ELF-1 (cell line): ENCODE results near the gene NRG2.
A peak's percentile ranks its signal among the peaks of the same experiment; 100 is the strongest.

Experiments
- DNase-seq: peaks from one replicate; pipeline ENCODE4 v3.0.0-alpha.2; 2016; ENCODE audit warnings: low read depth, low spot score

NRG2 gene

GRCh38 chr5:139968547-139969261 is 74.4 kb downstream of the NRG2 start:
- DNase-seq = peak; percentile 95

DNA sequence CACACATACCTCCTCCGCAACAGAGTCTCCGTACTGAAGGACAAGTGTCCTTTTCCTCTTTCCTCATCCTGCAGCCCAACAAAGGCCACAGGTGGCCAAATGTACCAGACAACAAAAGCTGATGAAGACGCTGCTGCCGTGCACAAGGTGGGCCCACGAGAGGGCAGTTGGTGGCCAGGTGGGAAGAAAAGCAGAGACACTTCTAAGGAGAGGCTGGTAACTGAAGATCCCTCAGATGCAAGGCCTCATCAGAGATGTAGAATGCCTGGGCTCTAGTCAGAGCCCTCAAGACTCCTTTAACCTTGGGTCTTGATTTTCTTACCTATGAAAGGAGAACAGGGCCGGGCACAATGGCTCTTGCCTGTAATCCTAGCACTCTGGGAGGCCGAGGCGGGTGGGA is 75.7 kb downstream of the NRG2 start:
- DNase-seq = no peak

- no peak for DNase-seq
Observed at GRCh38 chr5:139966856-139967255, 76.2 kb downstream of the NRG2 start.

GRCh38 chr5:139964994-139965565 is 78.0 kb downstream of the NRG2 start:
- peak; percentile 30 for DNase-seq

GRCh38 chr5:139964266-139964993 is 78.7 kb downstream of the NRG2 start:
- DNase-seq = no peak

GRCh38 chr5:139962445-139962844 is 80.7 kb downstream of the NRG2 start:
- no peak for DNase-seq

DNA sequence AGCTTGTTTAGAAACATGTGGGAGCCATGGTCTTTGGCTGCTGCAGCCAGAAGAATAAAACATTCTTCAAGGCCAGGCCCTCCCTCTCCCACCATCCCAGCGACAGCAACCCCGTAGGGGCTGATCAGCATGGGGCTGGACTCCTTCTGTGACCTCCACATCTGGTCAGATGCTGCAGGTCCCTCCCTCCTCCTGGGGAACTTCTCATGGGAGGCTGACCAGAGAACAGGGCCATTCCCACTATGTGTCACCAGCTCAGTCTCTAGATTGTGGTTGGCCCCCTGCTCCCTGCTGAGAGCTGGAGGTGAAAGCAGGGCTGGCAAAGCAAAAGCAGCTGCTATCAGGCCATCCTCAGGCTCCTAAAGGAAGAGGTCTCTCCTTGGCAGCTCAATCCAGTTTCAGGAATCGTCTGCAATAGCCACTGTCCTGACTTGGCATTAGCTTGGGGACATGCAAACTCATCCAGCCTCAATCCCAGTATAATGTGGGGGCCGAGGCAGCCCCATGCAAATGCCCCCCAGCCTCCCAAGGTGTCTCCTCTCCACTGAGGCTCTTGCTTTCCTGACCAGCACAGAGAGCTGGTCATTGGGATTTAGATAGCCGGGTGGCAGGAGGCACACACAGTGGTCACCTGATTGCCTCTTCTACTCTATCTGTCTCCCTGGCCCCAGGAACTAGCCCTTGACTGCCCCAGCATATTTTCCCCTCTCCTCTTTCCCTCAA is 81.5 kb downstream of the NRG2 start:
- DNase-seq = no peak

DNA sequence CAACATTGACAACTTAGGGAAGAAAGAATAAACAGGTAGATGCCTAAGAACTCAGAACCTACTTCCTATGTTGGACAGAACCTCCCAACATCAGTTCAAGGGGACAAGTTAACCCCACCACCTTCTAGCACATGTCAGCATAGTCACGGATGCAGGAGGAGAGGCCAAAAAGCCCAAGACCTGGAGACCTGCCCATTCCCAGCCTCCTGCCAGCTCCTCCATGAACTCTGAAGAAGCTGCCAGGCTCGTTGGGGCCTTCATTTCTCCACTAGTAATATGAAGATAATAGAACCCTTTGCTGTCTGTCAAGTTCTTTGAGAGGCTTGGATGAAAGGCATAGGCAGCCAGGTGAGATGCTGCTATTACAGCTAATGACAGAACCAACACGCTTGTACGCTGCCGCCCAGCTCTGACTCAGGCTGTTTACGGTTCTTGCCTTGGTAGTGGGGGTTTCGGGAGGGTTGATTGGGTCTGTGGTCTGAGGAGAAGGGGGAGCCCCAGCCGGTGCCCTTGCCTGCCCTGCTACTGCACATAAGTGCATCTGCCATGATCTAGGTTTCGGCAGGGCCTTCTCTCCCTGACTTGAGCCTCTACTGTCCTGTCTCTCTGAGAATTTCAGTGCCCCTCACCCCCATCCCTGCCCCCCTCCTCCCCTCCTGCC is 82.2 kb downstream of the NRG2 start:
- no peak for DNase-seq

- DNase-seq = no peak
Observed at GRCh38 chr5:139958432-139959148, 84.5 kb downstream of the NRG2 start.

DNA sequence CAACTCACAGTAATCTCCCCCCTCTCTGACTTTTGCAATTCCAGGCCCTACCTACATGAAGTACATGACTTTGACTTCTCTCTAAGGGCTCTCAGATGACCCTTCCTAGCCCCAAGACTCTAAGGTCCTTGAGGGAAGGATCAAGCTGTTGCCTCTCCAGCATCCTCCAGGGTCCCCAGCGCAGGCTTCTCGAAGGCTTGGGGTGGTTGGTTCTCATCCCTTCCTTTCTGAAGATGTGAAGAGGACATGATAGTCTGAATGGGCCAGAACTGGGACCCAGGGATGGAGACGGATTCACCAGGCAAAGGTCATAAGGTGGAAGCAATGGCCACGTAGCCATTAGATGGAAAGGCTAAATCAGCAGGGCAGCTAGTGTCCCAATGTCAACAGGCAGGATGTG is 86.8 kb downstream of the NRG2 start:
- no peak for DNase-seq

- DNase-seq = peak; percentile 68
Observed at GRCh38 chr5:139955616-139956273, 87.4 kb downstream of the NRG2 start.

DNA sequence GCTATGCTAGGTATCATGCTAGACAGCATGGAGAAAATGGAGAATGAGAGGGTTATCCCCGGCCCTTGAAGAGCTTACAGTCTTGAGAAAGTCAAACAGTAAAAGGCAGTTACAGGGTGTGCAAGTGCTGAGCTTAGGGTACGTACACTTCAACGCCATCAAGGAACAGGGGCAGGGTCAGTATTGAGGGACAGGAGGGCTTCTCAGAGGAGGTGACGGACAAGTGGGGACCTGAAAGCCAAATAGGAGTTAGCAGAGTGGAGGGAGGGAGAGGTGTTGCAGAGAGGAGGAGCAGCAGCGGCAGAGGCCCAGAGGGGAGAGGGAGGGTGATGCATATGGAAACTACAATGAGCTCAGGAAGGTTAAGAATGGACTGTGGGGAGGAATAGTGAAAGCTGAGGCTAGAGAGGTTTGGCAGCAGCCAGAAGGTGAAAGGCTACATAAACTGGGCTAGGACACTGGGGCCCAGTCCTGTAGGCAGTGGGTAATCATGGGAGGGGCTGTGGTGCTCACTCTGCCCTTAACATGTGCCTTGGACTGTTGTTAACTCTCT is 88.0 kb downstream of the NRG2 start:
- DNase-seq = peak; percentile 47

DNA sequence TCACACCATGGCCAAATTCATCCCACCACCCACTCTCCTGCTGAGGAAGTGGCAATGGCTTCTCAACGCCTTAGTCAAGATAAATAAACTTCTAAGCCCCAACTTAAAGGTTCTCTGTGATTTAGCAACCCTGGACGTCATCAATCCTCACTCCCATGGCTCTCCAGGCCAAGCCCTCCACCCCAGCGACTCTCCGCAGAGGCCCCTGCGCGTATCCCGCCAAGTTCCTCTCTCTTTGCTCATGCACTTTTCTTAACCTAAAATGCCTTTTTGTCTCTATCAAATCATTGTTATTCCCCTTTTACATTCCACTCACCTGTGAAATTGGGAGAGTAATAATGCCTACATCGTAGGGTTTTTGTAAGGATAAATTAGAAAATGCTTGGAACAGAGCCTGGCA is 88.6 kb downstream of the NRG2 start:
- DNase-seq = no peak

GRCh38 chr5:139954022-139954421 is 89.1 kb downstream of the NRG2 start:
- no peak for DNase-seq

DNA sequence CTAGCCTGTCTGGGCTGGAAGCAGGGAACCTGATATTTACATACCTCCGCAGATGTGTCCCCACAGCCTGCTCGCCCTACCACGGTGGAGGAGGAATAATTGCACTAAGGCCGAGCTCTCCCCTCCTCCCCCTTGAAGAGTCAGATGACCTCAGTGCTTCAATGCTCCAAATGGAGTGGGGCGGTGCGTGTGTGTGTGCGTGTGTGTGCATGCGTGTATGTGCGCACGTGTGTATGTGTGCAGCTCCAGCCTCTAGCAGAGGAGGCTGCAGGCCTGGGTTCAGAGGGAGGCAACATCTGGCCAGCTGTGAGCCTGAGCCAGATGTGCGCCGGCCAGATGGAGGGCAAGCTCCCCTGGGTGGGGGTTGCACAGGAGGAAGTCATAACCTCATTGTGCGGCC is 90.5 kb downstream of the NRG2 start:
- no peak for DNase-seq

DNA sequence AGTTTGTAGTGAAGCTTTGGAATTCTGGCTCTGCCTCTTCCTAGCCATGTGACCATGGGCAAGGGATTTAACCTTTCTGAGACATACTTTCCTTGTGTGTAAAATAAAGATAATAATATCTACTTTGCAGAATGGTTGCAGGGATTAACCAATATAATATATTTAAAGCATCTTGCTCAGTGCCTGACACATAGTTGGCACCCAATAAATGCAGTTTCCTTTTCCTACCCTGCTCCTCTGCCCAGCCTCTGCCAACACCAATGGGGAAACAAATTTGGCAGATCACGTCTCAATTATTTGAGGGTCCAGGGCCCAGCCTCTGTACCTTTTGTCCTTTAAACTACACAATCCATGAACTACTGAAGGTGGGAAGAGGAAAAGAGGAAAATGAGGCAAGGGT is 91.1 kb downstream of the NRG2 start:
- DNase-seq = no peak

DNA sequence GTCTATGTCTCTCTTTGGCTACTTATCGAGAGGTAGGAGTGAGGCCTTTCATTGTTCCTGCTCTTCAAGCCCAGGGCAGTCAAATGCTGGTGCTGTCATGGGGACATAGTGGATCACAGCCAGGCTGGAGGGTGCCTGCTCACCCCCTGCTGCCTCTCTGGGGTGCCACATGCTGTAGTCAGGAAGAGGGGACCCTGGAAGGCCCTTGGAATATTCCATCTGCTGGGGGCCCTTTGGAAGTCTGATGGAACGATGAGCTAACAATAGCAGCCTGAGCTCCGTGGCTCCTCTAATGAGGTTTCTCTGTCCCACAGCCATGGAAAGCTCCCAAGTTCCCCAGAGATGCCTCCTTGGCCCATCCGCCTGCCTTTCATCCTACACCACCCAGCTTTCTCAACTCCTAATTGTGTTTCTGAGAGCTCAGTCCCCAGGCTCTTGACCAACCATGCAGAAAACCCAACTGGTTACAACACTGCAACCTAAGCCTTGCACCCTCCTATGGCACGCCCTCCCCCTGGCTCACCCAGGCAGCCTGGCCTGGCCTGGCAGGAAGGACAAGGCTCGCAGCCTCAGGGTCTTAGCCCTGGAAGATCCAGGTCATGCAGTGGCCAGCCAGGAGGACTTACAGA is 91.7 kb downstream of the NRG2 start:
- no peak for DNase-seq

GRCh38 chr5:139950436-139950835 is 92.7 kb downstream of the NRG2 start:
- no peak for DNase-seq

- no peak for DNase-seq
Observed at GRCh38 chr5:139949710-139950109, 93.4 kb downstream of the NRG2 start.

- no peak for DNase-seq
Observed at GRCh38 chr5:139947727-139948126, 95.4 kb downstream of the NRG2 start.
